HL-60 (cell line): ENCODE measurements around the gene CERS4.

ENCODE experiments used
- POLR2AphosphoS5 ChIP-seq: IDR thresholded peaks from 2 replicates; pipeline ENCODE4 v1.6.1; 2012; ENCODE audit warnings: low read depth
- TF ChIP-seq, protein P1 (sequence below): IDR thresholded peaks from one replicate; pipeline ENCODE4 v1.5.1; 2011; ENCODE audit warnings: low read length, control low read depth, inconsistent platforms; ENCODE audit not compliant: insufficient read depth
- TF ChIP-seq, protein P2 (sequence below): IDR thresholded peaks from 2 replicates; pipeline ENCODE4 v1.6.1; 2012; ENCODE audit warnings: low read depth; ENCODE audit not compliant: insufficient replicate concordance

- TF ChIP-seq POLR2AphosphoS5: no peak
- TF ChIP-seq, protein P1, sequence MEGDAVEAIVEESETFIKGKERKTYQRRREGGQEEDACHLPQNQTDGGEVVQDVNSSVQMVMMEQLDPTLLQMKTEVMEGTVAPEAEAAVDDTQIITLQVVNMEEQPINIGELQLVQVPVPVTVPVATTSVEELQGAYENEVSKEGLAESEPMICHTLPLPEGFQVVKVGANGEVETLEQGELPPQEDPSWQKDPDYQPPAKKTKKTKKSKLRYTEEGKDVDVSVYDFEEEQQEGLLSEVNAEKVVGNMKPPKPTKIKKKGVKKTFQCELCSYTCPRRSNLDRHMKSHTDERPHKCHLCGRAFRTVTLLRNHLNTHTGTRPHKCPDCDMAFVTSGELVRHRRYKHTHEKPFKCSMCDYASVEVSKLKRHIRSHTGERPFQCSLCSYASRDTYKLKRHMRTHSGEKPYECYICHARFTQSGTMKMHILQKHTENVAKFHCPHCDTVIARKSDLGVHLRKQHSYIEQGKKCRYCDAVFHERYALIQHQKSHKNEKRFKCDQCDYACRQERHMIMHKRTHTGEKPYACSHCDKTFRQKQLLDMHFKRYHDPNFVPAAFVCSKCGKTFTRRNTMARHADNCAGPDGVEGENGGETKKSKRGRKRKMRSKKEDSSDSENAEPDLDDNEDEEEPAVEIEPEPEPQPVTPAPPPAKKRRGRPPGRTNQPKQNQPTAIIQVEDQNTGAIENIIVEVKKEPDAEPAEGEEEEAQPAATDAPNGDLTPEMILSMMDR: no peak
- TF ChIP-seq, protein P2, sequence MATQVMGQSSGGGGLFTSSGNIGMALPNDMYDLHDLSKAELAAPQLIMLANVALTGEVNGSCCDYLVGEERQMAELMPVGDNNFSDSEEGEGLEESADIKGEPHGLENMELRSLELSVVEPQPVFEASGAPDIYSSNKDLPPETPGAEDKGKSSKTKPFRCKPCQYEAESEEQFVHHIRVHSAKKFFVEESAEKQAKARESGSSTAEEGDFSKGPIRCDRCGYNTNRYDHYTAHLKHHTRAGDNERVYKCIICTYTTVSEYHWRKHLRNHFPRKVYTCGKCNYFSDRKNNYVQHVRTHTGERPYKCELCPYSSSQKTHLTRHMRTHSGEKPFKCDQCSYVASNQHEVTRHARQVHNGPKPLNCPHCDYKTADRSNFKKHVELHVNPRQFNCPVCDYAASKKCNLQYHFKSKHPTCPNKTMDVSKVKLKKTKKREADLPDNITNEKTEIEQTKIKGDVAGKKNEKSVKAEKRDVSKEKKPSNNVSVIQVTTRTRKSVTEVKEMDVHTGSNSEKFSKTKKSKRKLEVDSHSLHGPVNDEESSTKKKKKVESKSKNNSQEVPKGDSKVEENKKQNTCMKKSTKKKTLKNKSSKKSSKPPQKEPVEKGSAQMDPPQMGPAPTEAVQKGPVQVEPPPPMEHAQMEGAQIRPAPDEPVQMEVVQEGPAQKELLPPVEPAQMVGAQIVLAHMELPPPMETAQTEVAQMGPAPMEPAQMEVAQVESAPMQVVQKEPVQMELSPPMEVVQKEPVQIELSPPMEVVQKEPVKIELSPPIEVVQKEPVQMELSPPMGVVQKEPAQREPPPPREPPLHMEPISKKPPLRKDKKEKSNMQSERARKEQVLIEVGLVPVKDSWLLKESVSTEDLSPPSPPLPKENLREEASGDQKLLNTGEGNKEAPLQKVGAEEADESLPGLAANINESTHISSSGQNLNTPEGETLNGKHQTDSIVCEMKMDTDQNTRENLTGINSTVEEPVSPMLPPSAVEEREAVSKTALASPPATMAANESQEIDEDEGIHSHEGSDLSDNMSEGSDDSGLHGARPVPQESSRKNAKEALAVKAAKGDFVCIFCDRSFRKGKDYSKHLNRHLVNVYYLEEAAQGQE: no peak
Observed at GRCh38 chr19:8206147-8207087, 2.8 kb upstream of the CERS4 start.
